Body of pancreas (tissue), 4 donors: ENCODE data around the gene DPEP2.

Source experiments
- POLR2A ChIP-seq, 3 donors: fragments of 450-650 bp; IDR thresholded peaks; one replicate each; pipeline ENCODE4 v1.6.1; 2016; ENCODE audit warnings: antibody characterized with exemption in 3 of 3, mild to moderate bottlenecking in 2 of 3
- TF ChIP-seq, protein P1 (sequence below), 7 experiments: fragments of 450-650 bp in 4 of 7; fragments of 200-600 bp in 3 of 7; sonication (generic) in 3 of 7; IDR thresholded peaks; one replicate each; pipeline ENCODE4 v1.5.1; 2016 to 2019; ENCODE audit warnings: antibody characterized with exemption in 7 of 7

DNA sequence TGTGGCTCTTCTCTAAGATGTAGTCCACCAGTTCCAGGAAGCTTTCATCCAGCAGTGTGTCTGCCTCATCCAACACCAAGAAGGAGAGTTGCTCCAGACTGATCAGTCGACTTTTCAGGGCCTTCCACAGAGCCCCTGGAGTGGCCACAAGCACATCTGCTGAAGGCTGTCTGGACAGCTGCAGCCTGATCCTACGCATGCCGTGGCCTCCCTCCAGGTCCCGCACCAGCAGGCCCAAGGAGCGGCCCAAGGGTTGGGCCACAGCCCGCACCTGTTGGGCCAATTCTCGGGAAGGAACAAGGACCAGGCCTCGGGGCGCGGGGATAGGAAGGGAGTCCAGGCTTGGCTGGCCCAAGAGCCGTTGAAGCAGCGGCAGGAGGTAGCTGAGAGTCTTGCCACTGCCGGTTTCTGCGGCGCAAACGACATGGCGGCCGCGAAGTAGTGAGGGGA, 23.0 kb upstream of the DPEP2 start:
- TF ChIP-seq, protein P1, sequence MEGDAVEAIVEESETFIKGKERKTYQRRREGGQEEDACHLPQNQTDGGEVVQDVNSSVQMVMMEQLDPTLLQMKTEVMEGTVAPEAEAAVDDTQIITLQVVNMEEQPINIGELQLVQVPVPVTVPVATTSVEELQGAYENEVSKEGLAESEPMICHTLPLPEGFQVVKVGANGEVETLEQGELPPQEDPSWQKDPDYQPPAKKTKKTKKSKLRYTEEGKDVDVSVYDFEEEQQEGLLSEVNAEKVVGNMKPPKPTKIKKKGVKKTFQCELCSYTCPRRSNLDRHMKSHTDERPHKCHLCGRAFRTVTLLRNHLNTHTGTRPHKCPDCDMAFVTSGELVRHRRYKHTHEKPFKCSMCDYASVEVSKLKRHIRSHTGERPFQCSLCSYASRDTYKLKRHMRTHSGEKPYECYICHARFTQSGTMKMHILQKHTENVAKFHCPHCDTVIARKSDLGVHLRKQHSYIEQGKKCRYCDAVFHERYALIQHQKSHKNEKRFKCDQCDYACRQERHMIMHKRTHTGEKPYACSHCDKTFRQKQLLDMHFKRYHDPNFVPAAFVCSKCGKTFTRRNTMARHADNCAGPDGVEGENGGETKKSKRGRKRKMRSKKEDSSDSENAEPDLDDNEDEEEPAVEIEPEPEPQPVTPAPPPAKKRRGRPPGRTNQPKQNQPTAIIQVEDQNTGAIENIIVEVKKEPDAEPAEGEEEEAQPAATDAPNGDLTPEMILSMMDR (IDR thresholded peaks at IDR 0.05) = no peak
- TF ChIP-seq POLR2A (IDR thresholded peaks at IDR 0.05) = no peak
